HG03095 (cell line): Measurements from ENCODE around the gene DRAM1.
"Not testable (repeated sequence)": the region's sequence is repeated elsewhere in the genome, so short reads cannot be mapped to it uniquely, and the experiment has no call there.

Source experiments
- ATAC-seq: cut with Tn5 transposase; IDR thresholded peaks from one replicate; pipeline ENCODE4 v1.9.1; 2021; ENCODE audit warnings: moderate library complexity; ENCODE audit not compliant: unreplicated experiment

Gene DRAM1

GRCh38 chr12:101901777-101902176, 24.4 kb downstream of the DRAM1 start:
- no peak for ATAC-seq

GRCh38 chr12:101902641-101903040, 25.3 kb downstream of the DRAM1 start:
- no peak for ATAC-seq

GRCh38 chr12:101906226-101906625, 28.8 kb downstream of the DRAM1 start:
- ATAC-seq = no peak

- no peak for ATAC-seq
Measured at GRCh38 chr12:101908395-101908794, 31.0 kb downstream of the DRAM1 start.

GRCh38 chr12:101909646-101910045, 32.3 kb downstream of the DRAM1 start:
- ATAC-seq = no peak

- ATAC-seq = no peak
Measured at GRCh38 chr12:101915841-101916240, 38.5 kb downstream of the DRAM1 start.

- ATAC-seq = not testable (repeated sequence)
Measured at GRCh38 chr12:101918805-101919204, 41.4 kb downstream of the DRAM1 start.

- no peak for ATAC-seq
Measured at GRCh38 chr12:101919447-101919846, 42.1 kb downstream of the DRAM1 start.

- no peak for ATAC-seq
Measured at GRCh38 chr12:101920906-101921305, 43.5 kb downstream of the DRAM1 start.

GRCh38 chr12:101923045-101923718, 45.8 kb downstream of the DRAM1 start:
- no peak for ATAC-seq

- no peak for ATAC-seq
Measured at GRCh38 chr12:101924618-101925017, 47.2 kb downstream of the DRAM1 start.

- no peak for ATAC-seq
Measured at GRCh38 chr12:101925361-101925760, 48.0 kb downstream of the DRAM1 start.

GRCh38 chr12:101925935-101926334, 48.6 kb downstream of the DRAM1 start:
- no peak for ATAC-seq

- no peak for ATAC-seq
Measured at GRCh38 chr12:101927036-101927435, 49.7 kb downstream of the DRAM1 start.

- no peak for ATAC-seq
Measured at GRCh38 chr12:101927999-101928398, 50.6 kb downstream of the DRAM1 start.

GRCh38 chr12:101928556-101928955, 51.2 kb downstream of the DRAM1 start:
- no peak for ATAC-seq

- ATAC-seq = peak; percentile 31
Measured at GRCh38 chr12:101929365-101930041, 52.1 kb downstream of the DRAM1 start.

- peak; percentile 33 for ATAC-seq
Measured at GRCh38 chr12:101931498-101932326, 54.3 kb downstream of the DRAM1 start.

GRCh38 chr12:101933866-101934514, 56.6 kb downstream of the DRAM1 start:
- no peak for ATAC-seq

- peak; percentile 75 for ATAC-seq
Measured at GRCh38 chr12:101935890-101936746, 58.7 kb downstream of the DRAM1 start.
